Mesenteric fat pad (tissue), 1 donor: Measurements from ENCODE around the gene UNC13B. TPM values are rescaled to one million over a fixed set of nuclear protein-coding genes. Genes with fewer than 3 reads are reported as not detected.

Experiments used
- DNase-seq: peaks from one replicate; pipeline ENCODE4 v3.0.0-alpha.2; 2020; ENCODE audit warnings: low spot score
- total RNA-seq: library from RNA; stranded (reverse); fragmentation: NEBNext Ultra II Directional; extraction: Animal tissue kit (Norgen Biotek cat#: 25700); gene quantifications from one replicate; pipeline ENCODE4 v1.2.1, GENCODE V29; 2021
- donor health status: DM: yes; HTN: yes; CAD: no.

UNC13B gene
- total RNA-seq, 1 donor from 2014 or later, result 29.0 TPM

GRCh38 chr9:35272989-35273388 is 111.2 kb downstream of the UNC13B start:
- no peak for DNase-seq

- no peak for DNase-seq
Observed at GRCh38 chr9:35273591-35273990, 111.8 kb downstream of the UNC13B start.

GRCh38 chr9:35274993-35275392 is 113.2 kb downstream of the UNC13B start:
- no peak for DNase-seq

GRCh38 chr9:35277171-35277520 is 115.3 kb downstream of the UNC13B start:
- no peak for DNase-seq

- DNase-seq, result no peak
Observed at GRCh38 chr9:35277628-35278359, 116.0 kb downstream of the UNC13B start.

- DNase-seq, result no peak
Observed at GRCh38 chr9:35279946-35280345, 118.1 kb downstream of the UNC13B start.

- no peak for DNase-seq
Observed at GRCh38 chr9:35280399-35280798, 118.6 kb downstream of the UNC13B start.

GRCh38 chr9:35285731-35286130 is 123.9 kb downstream of the UNC13B start:
- no peak for DNase-seq

- no peak for DNase-seq
Observed at GRCh38 chr9:35286381-35286780, 124.6 kb downstream of the UNC13B start.

- DNase-seq, result no peak
Observed at GRCh38 chr9:35287987-35288632, 126.3 kb downstream of the UNC13B start.

GRCh38 chr9:35288778-35289177 is 127.0 kb downstream of the UNC13B start:
- no peak for DNase-seq

- no peak for DNase-seq
Observed at GRCh38 chr9:35293376-35293964, 131.7 kb downstream of the UNC13B start.

- DNase-seq, result no peak
Observed at GRCh38 chr9:35294066-35294465, 132.3 kb downstream of the UNC13B start.

- DNase-seq, result no peak
Observed at GRCh38 chr9:35294556-35294955, 132.7 kb downstream of the UNC13B start.

- no peak for DNase-seq
Observed at GRCh38 chr9:35295369-35296036, 133.7 kb downstream of the UNC13B start.

GRCh38 chr9:35303567-35303966 is 141.8 kb downstream of the UNC13B start:
- no peak for DNase-seq

GRCh38 chr9:35306283-35306682 is 144.5 kb downstream of the UNC13B start:
- DNase-seq, result no peak

GRCh38 chr9:35308316-35308715 is 146.5 kb downstream of the UNC13B start:
- no peak for DNase-seq

- DNase-seq, result no peak
Observed at GRCh38 chr9:35311891-35312639, 150.3 kb downstream of the UNC13B start.

- DNase-seq, result no peak
Observed at GRCh38 chr9:35313460-35313859, 151.7 kb downstream of the UNC13B start.

- DNase-seq, result no peak
Observed at GRCh38 chr9:35313916-35314315, 152.1 kb downstream of the UNC13B start.
